Spleen (tissue), 7 donors: Measurements from ENCODE around the gene PSD2.
A peak's percentile ranks its signal among the peaks of the same experiment; 100 is the strongest.

Source experiments
- POLR2AphosphoS5 ChIP-seq, 3 donors: sonication (generic); formaldehyde crosslinking; IDR thresholded peaks; one replicate each; pipeline ENCODE4 v1.5.1; 2017; ENCODE audit warnings: antibody characterized with exemption in 3 of 3
- TF ChIP-seq, protein P1 (sequence below), 11 experiments: fragments of 200-600 bp in 7 of 11; fragments of 450-650 bp in 4 of 11; sonication (generic) in 4 of 11; IDR thresholded peaks in 8 of 11; conservative IDR thresholded peaks in 3 of 11; 1 replicate in 7 of 11; 2 replicates in 4 of 11; pipeline versions ENCODE4 v1.4.0 to v1.8.0; 2016 to 2021; ENCODE audit warnings: antibody characterized with exemption in 11 of 11, inconsistent platforms in 4 of 11, mild to moderate bottlenecking in 1 of 11
- donor health status: DM: no; HTN: no; CAD: no; lungs with moderate emphysema.
- donor health status: DM: no; HTN: no; CAD: no.
- donor health status: DM: no; HTN: no; CAD: no.

DNA sequence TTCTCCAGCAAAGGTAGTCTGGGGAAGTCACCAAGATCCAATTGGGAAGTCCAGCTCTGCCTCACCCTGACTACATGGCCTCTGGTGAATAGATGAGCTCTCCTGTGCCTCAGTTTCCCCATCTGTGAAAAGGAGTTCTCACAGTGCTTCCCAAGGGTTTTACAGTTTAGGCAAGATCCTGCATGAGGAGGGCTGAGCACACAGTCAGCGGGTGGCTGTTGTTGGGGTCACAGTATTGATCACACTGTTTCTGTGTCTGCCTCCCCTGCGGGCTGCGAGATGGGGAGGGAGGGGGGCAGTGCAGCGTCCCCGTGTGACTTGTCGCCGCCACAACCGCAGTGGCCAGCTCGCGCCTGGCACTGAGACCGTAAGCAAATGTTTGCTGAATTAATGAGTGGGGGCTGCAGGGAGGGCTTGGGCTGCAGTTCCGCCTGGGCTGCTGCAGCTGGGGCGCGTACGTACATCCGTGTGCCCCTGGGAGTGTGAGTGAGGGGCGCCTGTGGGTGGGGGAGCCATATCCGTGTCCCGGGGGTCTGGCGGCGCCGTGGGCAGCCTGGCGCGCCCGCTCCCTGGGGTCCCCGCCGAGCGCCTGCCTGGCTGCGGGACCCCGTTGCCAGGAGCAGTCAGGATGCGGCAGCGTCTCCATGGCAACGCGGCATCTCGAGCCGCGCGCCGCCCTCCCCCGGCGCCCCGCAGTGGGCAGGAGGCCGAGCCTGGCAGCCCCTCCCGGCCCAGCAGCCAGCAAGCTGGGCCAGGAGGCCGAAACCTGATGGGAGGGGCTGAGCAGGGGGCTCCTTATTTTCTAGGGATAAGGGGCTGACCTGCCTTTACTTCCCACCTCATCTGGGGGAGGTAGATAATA is 31.4 kb upstream of the PSD2 start:
- TF ChIP-seq, protein P1, sequence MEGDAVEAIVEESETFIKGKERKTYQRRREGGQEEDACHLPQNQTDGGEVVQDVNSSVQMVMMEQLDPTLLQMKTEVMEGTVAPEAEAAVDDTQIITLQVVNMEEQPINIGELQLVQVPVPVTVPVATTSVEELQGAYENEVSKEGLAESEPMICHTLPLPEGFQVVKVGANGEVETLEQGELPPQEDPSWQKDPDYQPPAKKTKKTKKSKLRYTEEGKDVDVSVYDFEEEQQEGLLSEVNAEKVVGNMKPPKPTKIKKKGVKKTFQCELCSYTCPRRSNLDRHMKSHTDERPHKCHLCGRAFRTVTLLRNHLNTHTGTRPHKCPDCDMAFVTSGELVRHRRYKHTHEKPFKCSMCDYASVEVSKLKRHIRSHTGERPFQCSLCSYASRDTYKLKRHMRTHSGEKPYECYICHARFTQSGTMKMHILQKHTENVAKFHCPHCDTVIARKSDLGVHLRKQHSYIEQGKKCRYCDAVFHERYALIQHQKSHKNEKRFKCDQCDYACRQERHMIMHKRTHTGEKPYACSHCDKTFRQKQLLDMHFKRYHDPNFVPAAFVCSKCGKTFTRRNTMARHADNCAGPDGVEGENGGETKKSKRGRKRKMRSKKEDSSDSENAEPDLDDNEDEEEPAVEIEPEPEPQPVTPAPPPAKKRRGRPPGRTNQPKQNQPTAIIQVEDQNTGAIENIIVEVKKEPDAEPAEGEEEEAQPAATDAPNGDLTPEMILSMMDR (IDR thresholded peaks at IDR 0.05 in 8 of 11, conservative IDR thresholded peaks at IDR 0.05 in 3 of 11), result no peak
- TF ChIP-seq POLR2AphosphoS5 (IDR thresholded peaks at IDR 0.05), result peak in 1 of 3 donors; percentile 21
